Activated CD4-positive, alpha-beta T cell treated with anti-CD3 and anti-CD28 coated beads for 4 hours (primary cell): ENCODE data around the gene EVPLL.
"Not testable (repeated sequence)": the region's sequence is repeated elsewhere in the genome, so short reads cannot be mapped to it uniquely, and the experiment has no call there.

Experiments used
- DNase-seq, 2 donors: peaks; one replicate each; pipeline ENCODE4 v3.0.0-alpha.2; 2020

EVPLL gene

DNA sequence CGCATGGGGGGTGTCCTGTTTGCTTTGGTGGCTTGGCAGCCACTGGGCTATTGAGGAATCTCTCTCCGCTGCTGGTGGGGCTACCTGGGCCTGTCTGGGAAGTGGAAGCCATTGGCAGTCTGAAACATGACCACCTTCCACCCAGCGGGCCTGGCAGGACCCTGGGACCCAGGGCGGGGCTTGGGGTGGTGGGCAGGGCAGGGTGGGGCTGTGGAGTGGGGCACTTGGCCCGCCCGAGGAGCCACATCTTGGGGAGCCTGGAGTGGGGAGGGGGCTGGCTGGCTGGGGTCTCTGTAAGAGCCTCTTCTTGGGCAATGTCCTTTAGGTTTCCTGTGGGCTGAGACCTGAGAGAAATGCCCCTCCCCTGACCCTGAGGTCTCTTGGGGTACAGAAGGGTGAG, 48.0 kb downstream of the EVPLL start:
- not testable (repeated sequence) for DNase-seq

GRCh38 chr17:18426639-18427038, 49.1 kb downstream of the EVPLL start:
- not testable (repeated sequence) for DNase-seq

- DNase-seq: not testable (repeated sequence)
Measured at GRCh38 chr17:18432206-18432605, 54.6 kb downstream of the EVPLL start.
